ENCODE measurements around the gene PGAM1.
"Not testable (repeated sequence)": the region's sequence is repeated elsewhere in the genome, so short reads cannot be mapped to it uniquely, and the experiment has no call there.

The PGAM1 gene

DNA sequence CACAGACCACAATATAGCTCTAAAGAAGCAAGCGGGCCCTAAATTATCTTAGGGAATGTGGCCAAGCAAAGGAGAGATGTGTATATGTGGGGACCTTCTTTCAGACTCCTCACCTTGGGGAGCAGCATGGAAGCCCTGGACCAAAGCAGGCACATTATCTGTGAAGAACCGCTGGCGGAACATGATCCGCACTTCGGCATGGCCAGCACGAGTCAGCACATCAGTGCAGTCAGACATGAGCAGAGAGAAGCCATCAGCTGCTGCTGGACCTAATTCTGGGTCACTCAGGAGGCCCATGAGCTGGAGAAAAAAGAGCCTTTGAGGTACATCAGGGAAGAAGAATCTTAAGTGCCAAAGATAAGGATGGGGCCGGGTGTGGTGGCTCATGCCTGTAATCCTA, 33.9 kb downstream of the PGAM1 start:
- DNase-seq = no peak

- no peak for DNase-seq
Measured at GRCh38 chr10:97462309-97462708, 36.3 kb downstream of the PGAM1 start.

GRCh38 chr10:97463363-97464132, 37.6 kb downstream of the PGAM1 start:
- peak in 4 of 5 donors; percentile 10 to 35 (median 18) for DNase-seq

GRCh38 chr10:97464226-97464625, 38.2 kb downstream of the PGAM1 start:
- no peak for DNase-seq

DNA sequence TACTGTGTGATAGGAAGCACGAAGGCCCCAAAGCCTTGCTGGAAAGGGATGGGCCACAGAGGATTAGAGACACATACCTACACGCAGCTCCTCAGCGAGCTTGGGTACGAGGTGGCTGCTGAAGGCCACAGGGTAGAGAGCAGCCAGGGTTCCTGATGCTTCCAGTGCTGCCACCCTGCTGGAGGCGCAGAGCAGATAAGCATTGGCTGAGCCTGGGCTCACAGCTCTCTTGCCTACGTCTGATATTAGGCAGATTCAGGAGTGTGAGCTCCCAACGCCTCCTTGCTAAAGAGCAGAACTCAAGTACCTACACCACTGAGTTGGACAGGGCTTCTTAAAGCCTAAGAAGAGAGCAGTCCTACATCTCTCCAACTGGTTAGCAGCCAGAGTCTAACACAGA, 40.0 kb downstream of the PGAM1 start:
- no peak for DNase-seq

DNA sequence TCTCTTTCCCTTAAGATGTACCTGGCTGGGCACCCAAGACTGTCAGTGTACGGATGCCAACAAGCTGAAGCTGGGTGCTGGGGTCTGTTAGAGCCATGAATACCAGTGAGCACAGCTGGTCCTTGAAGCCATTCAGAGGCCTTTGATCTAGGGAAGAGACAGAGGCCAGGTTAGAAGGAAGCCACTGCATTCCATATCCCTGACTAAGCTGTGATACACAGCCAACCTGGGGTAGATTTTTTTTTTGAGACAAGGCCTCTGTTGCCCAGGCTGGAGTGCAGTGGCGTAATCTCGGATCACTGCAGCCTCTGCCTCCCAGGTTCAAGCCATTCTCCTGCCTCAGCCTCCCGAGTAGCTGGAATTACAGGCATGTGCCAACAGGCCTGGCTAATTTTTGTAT, 40.8 kb downstream of the PGAM1 start:
- DNase-seq = no peak

- DNase-seq = peak in 1 of 5 donors; percentile 13
Measured at GRCh38 chr10:97468162-97468561, 42.2 kb downstream of the PGAM1 start.

- DNase-seq = not testable (repeated sequence)
Measured at GRCh38 chr10:97468781-97469180, 42.8 kb downstream of the PGAM1 start.

GRCh38 chr10:97474918-97475317, 48.9 kb downstream of the PGAM1 start:
- no peak for DNase-seq

- DNase-seq = no peak
Measured at GRCh38 chr10:97475936-97476594, 50.1 kb downstream of the PGAM1 start.

- not testable (repeated sequence) for DNase-seq
Measured at GRCh38 chr10:97479410-97479809, 53.4 kb downstream of the PGAM1 start.

GRCh38 chr10:97479939-97480338, 53.9 kb downstream of the PGAM1 start:
- no peak for DNase-seq

GRCh38 chr10:97481071-97481470, 55.1 kb downstream of the PGAM1 start:
- no peak for DNase-seq

- no peak for DNase-seq
Measured at GRCh38 chr10:97482381-97482780, 56.4 kb downstream of the PGAM1 start.

Data from T-helper 1 cell (primary cell).